K562 (cell line): ENCODE data around the gene RFWD3. TPM values are rescaled to one million over a fixed set of nuclear protein-coding genes. Genes with fewer than 3 reads are reported as not detected.

Source experiments
- ATAC-seq: fragments of 200-7000 bp; cut with Tn5 transposase; 3 replicates; pipeline ENCODE4 v1.9.1; 2020; ENCODE audit warnings: moderate library complexity
- BruUV-seq: library from RNA; stranded (reverse); fragments of 400-500 nt; replicated peaks from 2 replicates; lab custom pipeline; 2021; lab: Mats Ljungman, UMichigan
- CTCF ChIA-PET: fragments of 300-600 bp; formaldehyde crosslinking; extraction: SDS; loops from one replicate; lab custom pipeline; 2021; ENCODE audit warnings: low intra/inter-chr PET ratio; lab: Yijun Ruan, JAX
- POLR2A ChIA-PET: fragments of 300-600, 350-650 bp; sonication (Branson Sonifier 250); formaldehyde crosslinking; extraction: SDS; loops from one replicate; lab custom pipeline; 2021; ENCODE audit warnings: antibody characterized with exemption, inconsistent platforms; lab: Yijun Ruan, JAX
- DNase-seq, 4 experiments: peaks; one replicate each; pipeline versions ENCODE4 v3.0.0 to v3.0.0-alpha.2; 2011 to 2018; ENCODE audit warnings: low spot score in 3 of 4, mixed read lengths in 3 of 4; ENCODE audit errors: extremely low read depth in 1 of 4
- FAIRE-seq: peaks from 2 replicates; lab custom pipeline; 2011; peaks lifted over from hg19 to GRCh38; lab: Jason Lieb, UNC
- H2AFZ ChIP-seq: 2 replicates; pipeline ENCODE4 v1.6.0; 2011; ENCODE audit warnings: low read depth, low read length, control low read depth, inconsistent platforms
- H3K27ac ChIP-seq: fragments of 200-600 bp; 3 replicates; pipeline ENCODE4 v1.8.0; 2011; ENCODE audit warnings: low read depth, mild to moderate bottlenecking, control low read depth, inconsistent platforms, low read length, moderate library complexity, mixed read lengths; ENCODE audit errors: extremely low read depth
- H3K27me3 ChIP-seq, 2 experiments: fragments of 300-600 bp in 1 of 2; 2 replicates in 1 of 2; 3 replicates in 1 of 2; pipeline versions ENCODE4 v1.6.0 to v1.8.0; 2011; ENCODE audit warnings: inconsistent platforms in 2 of 2, low read length in 2 of 2, mild to moderate bottlenecking in 1 of 2, mixed read lengths in 1 of 2, moderate library complexity in 1 of 2; ENCODE audit not compliant: control insufficient read depth in 2 of 2, insufficient read depth in 2 of 2
- H3K36me3 ChIP-seq: fragments of 300-600 bp; 3 replicates; pipeline ENCODE4 v1.8.0; 2011; ENCODE audit warnings: mild to moderate bottlenecking, low read length, inconsistent platforms; ENCODE audit not compliant: control insufficient read depth, insufficient read depth
- H3K4me1 ChIP-seq, 2 experiments: fragments of 200-600 bp in 1 of 2; replicated peaks in 1 of 2; 2 replicates in 1 of 2; 3 replicates in 1 of 2; pipeline versions ENCODE4 v1.5.1 to v1.8.0; 2011; ENCODE audit warnings: inconsistent platforms in 2 of 2, low read length in 2 of 2, mild to moderate bottlenecking in 1 of 2, mixed read lengths in 1 of 2, moderate library complexity in 1 of 2; ENCODE audit not compliant: control insufficient read depth in 2 of 2, insufficient read depth in 2 of 2
- H3K4me2 ChIP-seq: 2 replicates; pipeline ENCODE4 v1.6.1; 2011; ENCODE audit warnings: low read length, control low read depth, inconsistent platforms, mixed read lengths; ENCODE audit not compliant: insufficient read depth
- H3K4me3 ChIP-seq: fragments of 200-600 bp; sonication (generic), shearing (Covaris generic); 2 replicates; pipeline ENCODE4 v1.5.1; 2016; ENCODE audit warnings: control low read depth, inconsistent platforms
- H3K79me2 ChIP-seq: fragments of 200-600 bp; 3 replicates; pipeline ENCODE4 v1.8.0; 2011; ENCODE audit warnings: low read length, inconsistent platforms; ENCODE audit not compliant: control insufficient read depth, insufficient read depth
- H3K9ac ChIP-seq, 2 experiments: 2 replicates each; pipeline versions ENCODE4 v1.6.0 to v1.6.1; 2011; ENCODE audit warnings: low read depth in 2 of 2, low read length in 2 of 2, control low read depth in 1 of 2, inconsistent platforms in 1 of 2, mild to moderate bottlenecking in 1 of 2, mixed read lengths in 1 of 2; ENCODE audit not compliant: insufficient read depth in 1 of 2
- H3K9me1 ChIP-seq: one replicate; pipeline ENCODE4 v1.6.0; 2011; ENCODE audit warnings: inconsistent platforms, mild to moderate bottlenecking, low read length, moderate library complexity; ENCODE audit not compliant: control insufficient read depth, insufficient read depth
- H3K9me3 ChIP-seq: replicated peaks from 2 replicates; pipeline ENCODE4 v1.5.1; 2011; ENCODE audit warnings: low read depth, low read length, inconsistent platforms; ENCODE audit not compliant: control insufficient read depth, insufficient read depth
- H4K20me1 ChIP-seq: replicated peaks from 2 replicates; pipeline ENCODE4 v1.6.1; 2011; ENCODE audit warnings: low read length, inconsistent platforms, mixed read lengths; ENCODE audit not compliant: control insufficient read depth, insufficient read depth
- BCLAF1 ChIP-seq, 2 experiments: fragments of 450-650 bp in 1 of 2; IDR thresholded peaks; 2 replicates each; pipeline ENCODE4 v1.6.1; 2011 to 2017; ENCODE audit warnings: low read depth in 2 of 2, antibody characterized with exemption in 1 of 2, borderline replicate concordance in 1 of 2, low read length in 1 of 2, mild to moderate bottlenecking in 1 of 2, mixed read lengths in 1 of 2; ENCODE audit not compliant: control insufficient read depth in 1 of 2
- C11orf30 ChIP-seq: fragments of 450-650 bp; IDR thresholded peaks from 2 replicates; pipeline ENCODE4 v1.6.1; 2016; ENCODE audit warnings: low read depth, mild to moderate bottlenecking
- CHD1 ChIP-seq: fragments of 200-600 bp; sonication (generic); IDR thresholded peaks from one replicate; pipeline ENCODE4 v1.6.1; 2012; ENCODE audit warnings: mild to moderate bottlenecking, moderate library complexity, low read length, inconsistent platforms
- EP300 ChIP-seq: IDR thresholded peaks from 2 replicates; pipeline ENCODE4 v1.6.1; 2012; ENCODE audit warnings: low read length, improper control_type of control experiment
- FOS ChIP-seq: IDR thresholded peaks from 3 replicates; pipeline ENCODE4 v1.6.1; 2011; ENCODE audit not compliant: insufficient read length; ENCODE audit errors: extremely low read depth
- FOSL1 ChIP-seq: fragments of 200-800 bp; sonication (Bioruptor generic); conservative IDR thresholded peaks from 2 replicates; pipeline ENCODE4 v1.6.1; 2016; ENCODE audit warnings: missing genetic modification characterization, missing compliant biosample characterization
- KAT7 ChIP-seq: sonication (generic); formaldehyde crosslinking; IDR thresholded peaks from 2 replicates; pipeline ENCODE4 v1.8.0; 2022; ENCODE audit warnings: missing genetic modification reagents, mild to moderate bottlenecking, borderline replicate concordance
- KDM2B ChIP-seq: fragments of 250-450 bp; sonication (Bioruptor Pico); IDR thresholded peaks from 2 replicates; pipeline ENCODE4 v1.8.0; 2021; ENCODE audit warnings: mild to moderate bottlenecking, moderate library complexity
- KLF1 ChIP-seq: fragments of 450-650 bp; IDR thresholded peaks from 2 replicates; pipeline ENCODE4 v1.6.1; 2016; ENCODE audit warnings: missing genetic modification characterization, missing compliant biosample characterization
- NCOA1 ChIP-seq: fragments of 450-650 bp; IDR thresholded peaks from 2 replicates; pipeline ENCODE4 v1.6.1; 2016; ENCODE audit warnings: low read depth
- NCOA2 ChIP-seq, 2 experiments: fragments of 450-650 bp; IDR thresholded peaks; 2 replicates each; pipeline ENCODE4 v1.6.1; 2018; ENCODE audit warnings: mild to moderate bottlenecking in 2 of 2, moderate library complexity in 1 of 2; ENCODE audit not compliant: partially characterized antibody in 2 of 2
- RBM39 ChIP-seq: fragments of 200-400 bp; formaldehyde crosslinking; optimal IDR thresholded peaks from 2 replicates; pipeline ENCODE3; 2018; ENCODE audit warnings: low read depth, low read length
- SNIP1 ChIP-seq: fragments of 450-650 bp; IDR thresholded peaks from 2 replicates; pipeline ENCODE4 v1.7.1; 2017; ENCODE audit warnings: low read depth, mild to moderate bottlenecking
- SRSF3 ChIP-seq: fragments of 200-400 bp; formaldehyde crosslinking; IDR thresholded peaks from 2 replicates; pipeline ENCODE4 v1.6.1; 2016; ENCODE audit warnings: mild to moderate bottlenecking, low read length, moderate library complexity; ENCODE audit not compliant: insufficient read depth
- THRAP3 ChIP-seq: fragments of 450-650 bp; IDR thresholded peaks from 2 replicates; pipeline ENCODE4 v1.6.1; 2016; ENCODE audit warnings: mild to moderate bottlenecking, inconsistent platforms, borderline replicate concordance
- YY1 ChIP-seq, 3 experiments: IDR thresholded peaks; 2 replicates each; pipeline ENCODE4 v1.6.1; 2011; ENCODE audit warnings: low read length in 2 of 3, mild to moderate bottlenecking in 2 of 3, moderate library complexity in 2 of 3, borderline replicate concordance in 1 of 3, control low read depth in 1 of 3, low read depth in 1 of 3; ENCODE audit not compliant: insufficient read depth in 3 of 3, insufficient replicate concordance in 2 of 3, control insufficient read depth in 1 of 3, insufficient read length in 1 of 3; ENCODE audit errors: extremely low read depth in 1 of 3
- ZKSCAN3 ChIP-seq: fragments of 250-450 bp; sonication (Bioruptor Pico); IDR thresholded peaks from 2 replicates; pipeline ENCODE4 v1.4.0; 2020
- ZNF124 ChIP-seq: sonication (generic); formaldehyde crosslinking; IDR thresholded peaks from 2 replicates; pipeline ENCODE4 v1.8.1; 2022; ENCODE audit warnings: missing genetic modification reagents
- ZNF197 ChIP-seq: fragments of 200-800 bp; sonication (Bioruptor generic); IDR thresholded peaks from 2 replicates; pipeline ENCODE4 v1.6.1; 2016; ENCODE audit warnings: low read depth, missing genetic modification characterization, missing compliant biosample characterization
- ZNF511 ChIP-seq: sonication (generic); formaldehyde crosslinking; IDR thresholded peaks from 2 replicates; pipeline ENCODE4 v1.8.0; 2022; ENCODE audit warnings: mild to moderate bottlenecking, missing genetic modification reagents
- ZNF561 ChIP-seq: fragments of 450-650 bp; formaldehyde crosslinking; conservative IDR thresholded peaks from 2 replicates; pipeline ENCODE4 v1.4.0; 2020; ENCODE audit warnings: mild to moderate bottlenecking, moderate library complexity
- WGBS: fragments of 100-300 bp; shearing (Covaris generic); methylation state at CpG from one replicate; pipeline ENCODE4 v1.1.6; 2016; ENCODE audit warnings: low coverage, mixed read lengths; ENCODE audit not compliant: insufficient coverage; ENCODE audit errors: missing lambda C conversion rate; 5-methylcytosine and 5-hydroxymethylcytosine counted together
- in situ Hi-C: fragments of 300-500 bp; cut with MboI; formaldehyde crosslinking; loops from 4 replicates; pipeline ENCODE4 v1.15.0; 2018; ENCODE audit warnings: inconsistent platforms, mixed read lengths
- intact Hi-C: fragments of 100-400 bp; cut with micrococcal nuclease; formaldehyde crosslinking; loops from 2 replicates; pipeline ENCODE4 v1.14.2; 2022
- polyA plus RNA-seq, 8 experiments: library from polyadenylated mRNA; depleted of rRNA in 4 of 8; stranded (reverse) in 5 of 8; unstranded in 3 of 8; fragments of >200 nt; fragmentation: Nextera tagmentation in 2 of 8; fragmentation: Illumina TruSeq in 1 of 8; extraction: Ambion mirVana in 2 of 8; extraction: Trizol in 1 of 8; gene quantifications; 2 replicates each; pipeline versions ENCODE4 v1.2.1 to v1.2.3, GENCODE V29; 2011 to 2014; ENCODE audit warnings: inconsistent platforms in 1 of 8, missing spikeins in 1 of 8
- total RNA-seq, 7 experiments: library from RNA; depleted of rRNA in 6 of 7; stranded (reverse); fragments of >200 nt in 6 of 7; fragmentation: Illumina TruSeq in 2 of 7; extraction: Trizol in 2 of 7; gene quantifications; 2 replicates each; pipeline versions ENCODE4 v1.2.1 to v1.2.3, GENCODE V29; 2011 to 2021; ENCODE audit warnings: low replicate concordance in 1 of 7

The RFWD3 gene
- total and polyA plus RNA-seq, 9 of the 15 experiments (the other 6 are each of a cell fraction or from before 2014, with no cell fraction given) = 20.8 to 121 (median 79.0) TPM

- H4K20me1 ChIP-seq = peaks cover 3% of the 10 kb centered on the region
- H3K9ac ChIP-seq = peak overlapping the region; percentile 96 to 99
- peak overlapping the region; percentile 76 for H3K4me2 ChIP-seq
- H2AFZ ChIP-seq = no peak overlapping the region
- H3K36me3 ChIP-seq = peaks cover 49% of the 10 kb centered on the region
- H3K27ac ChIP-seq = peak overlapping the region; percentile 95
- intact Hi-C loops (no loop called here), in situ Hi-C loops (no loop called here)
- H3K79me2 ChIP-seq = peaks cover 56% of the 10 kb centered on the region
- H3K4me1 ChIP-seq = peaks cover 2 to 27% of the 10 kb centered on the region in 2 experiments; a peak in 4 of 5 replicates
- H3K9me3 ChIP-seq = no peaks in the 10 kb centered on the region
- no peak for ATAC-seq
- FAIRE-seq = no peak
- H3K9me1 ChIP-seq = no peaks in the 10 kb centered on the region
- H3K4me3 ChIP-seq = peak overlapping the region; percentile 78
- DNase-seq = no peak
- no TSS peak for BruUV-seq
- ChIA-PET CTCF (no interaction called here), POLR2A (interaction anchor here (0.6 to 4.1 kb wide), 10 partner anchors 9 to 450 kb away, joined by 3 to 26 read pairs (median 6); no protein-coding TSS in a partner anchor)
- H3K27me3 ChIP-seq = no peaks in the 10 kb centered on the region
- 6% methylated on average over 7 of the region's 8 CpGs for WGBS
- TF ChIP-seq ZNF124 (CRISPR knock-in tag) = no peak
- TF ChIP-seq KAT7 (CRISPR knock-in tag) = no peak
- no peak for TF ChIP-seq SRSF3
- TF ChIP-seq THRAP3 = peak; percentile 34; the same call in 1 of the 2 replicates
- no peak for TF ChIP-seq NCOA1
- no peak for TF ChIP-seq ZNF511 (CRISPR knock-in tag)
- TF ChIP-seq SNIP1 = no peak
- no peak for TF ChIP-seq KLF1
- no peak for TF ChIP-seq ZNF197 (CRISPR knock-in tag)
- TF ChIP-seq C11orf30 = no peak
- TF ChIP-seq YY1 (IDR thresholded peaks at IDR 0.05; ENCODE audit: borderline replicate concordance in 1 of 3, control insufficient read depth in 1 of 3, extremely low read depth in 1 of 3, insufficient read depth in 3 of 3, insufficient read length in 1 of 3, insufficient replicate concordance in 2 of 3, low read depth in 1 of 3, low read length in 2 of 3) = no peak
- TF ChIP-seq ZKSCAN3 (CRISPR knock-in tag) = no peak
- no peak for TF ChIP-seq CHD1
- TF ChIP-seq EP300 = no peak
- no peak for TF ChIP-seq KDM2B
- no peak for TF ChIP-seq NCOA2 (IDR thresholded peaks at IDR 0.05; ENCODE audit: partially characterized antibody in 2 of 2)
- TF ChIP-seq BCLAF1 (IDR thresholded peaks at IDR 0.05; ENCODE audit: borderline replicate concordance in 1 of 2, control insufficient read depth in 1 of 2, low read depth in 2 of 2, low read length in 1 of 2) = no peak
- TF ChIP-seq ZNF561 = no peak
- no peak for TF ChIP-seq FOS
- TF ChIP-seq RBM39 = no peak
- no peak for TF ChIP-seq FOSL1 (tag)
Measured at GRCh38 chr16:74666010-74666421, 661 bp downstream of the RFWD3 start.
